C1 segment of cervical spinal cord (tissue), 14 donors: ENCODE measurements around the gene SCG3.
A peak's percentile ranks its signal among the peaks of the same experiment; 100 is the strongest.
"Not testable (repeated sequence)": the region's sequence is repeated elsewhere in the genome, so short reads cannot be mapped to it uniquely, and the experiment has no call there.

Source experiments
- DNase-seq, 14 donors: peaks; one replicate each; lab custom pipeline; 2025; lab: John Stamatoyannopoulos, UW

SCG3 gene

DNA sequence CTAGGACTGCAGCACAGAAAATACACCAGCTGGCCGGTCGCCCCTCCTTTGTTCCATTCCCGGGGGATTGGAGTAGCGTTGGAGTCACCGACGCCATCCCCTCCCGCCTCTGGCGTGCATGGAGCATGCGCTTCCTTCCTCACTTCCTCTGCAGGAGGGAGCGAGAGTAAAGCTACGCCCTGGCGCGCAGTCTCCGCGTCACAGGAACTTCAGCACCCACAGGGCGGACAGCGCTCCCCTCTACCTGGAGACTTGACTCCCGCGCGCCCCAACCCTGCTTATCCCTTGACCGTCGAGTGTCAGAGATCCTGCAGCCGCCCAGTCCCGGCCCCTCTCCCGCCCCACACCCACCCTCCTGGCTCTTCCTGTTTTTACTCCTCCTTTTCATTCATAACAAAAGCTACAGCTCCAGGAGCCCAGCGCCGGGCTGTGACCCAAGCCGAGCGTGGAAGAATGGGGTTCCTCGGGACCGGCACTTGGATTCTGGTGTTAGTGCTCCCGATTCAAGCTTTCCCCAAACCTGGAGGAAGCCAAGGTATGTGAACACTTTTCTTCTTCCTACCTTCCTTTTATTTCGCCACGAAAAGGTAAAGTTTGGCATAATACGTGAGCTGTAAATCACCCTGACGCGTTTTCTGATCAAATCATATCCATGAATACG is at the start of gene SCG3:
TSS of gene SCG3 (plus strand) at position 201 of the 661 bp plus-strand sequence. CDS start at position 454, 253 bp downstream.
- DNase-seq, result peak in 13 of 14 donors; percentile 15 to 87 (median 58)

DNA sequence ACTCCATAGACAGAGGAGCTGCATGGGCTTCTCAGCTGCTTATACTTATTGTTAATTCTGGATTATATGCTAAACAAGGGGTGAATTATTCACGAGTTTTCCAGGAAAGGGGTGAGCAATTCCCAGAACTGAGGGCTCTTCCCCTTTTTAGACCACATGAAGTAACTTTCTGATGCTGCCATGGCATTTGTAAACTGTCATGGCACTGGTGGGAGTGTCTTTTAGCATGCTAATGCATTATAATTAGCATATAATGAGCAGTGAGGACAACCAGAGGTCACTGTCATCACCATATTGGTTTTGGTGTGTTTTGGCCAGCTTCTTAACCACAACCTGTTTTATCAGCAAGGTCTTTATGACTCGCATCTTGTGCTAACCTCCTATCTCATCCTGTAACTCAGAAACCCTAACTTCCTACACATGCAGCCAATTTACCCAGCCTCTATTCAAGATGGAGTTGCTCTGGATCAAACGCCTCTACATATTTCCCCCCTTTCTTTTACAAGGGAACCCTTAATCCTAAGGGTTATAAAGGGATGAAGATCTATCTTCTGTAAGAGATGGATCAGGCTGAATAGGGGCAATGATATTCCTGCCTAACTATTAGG is 46.6 kb upstream of the SCG3 start:
- no peak for DNase-seq

DNA sequence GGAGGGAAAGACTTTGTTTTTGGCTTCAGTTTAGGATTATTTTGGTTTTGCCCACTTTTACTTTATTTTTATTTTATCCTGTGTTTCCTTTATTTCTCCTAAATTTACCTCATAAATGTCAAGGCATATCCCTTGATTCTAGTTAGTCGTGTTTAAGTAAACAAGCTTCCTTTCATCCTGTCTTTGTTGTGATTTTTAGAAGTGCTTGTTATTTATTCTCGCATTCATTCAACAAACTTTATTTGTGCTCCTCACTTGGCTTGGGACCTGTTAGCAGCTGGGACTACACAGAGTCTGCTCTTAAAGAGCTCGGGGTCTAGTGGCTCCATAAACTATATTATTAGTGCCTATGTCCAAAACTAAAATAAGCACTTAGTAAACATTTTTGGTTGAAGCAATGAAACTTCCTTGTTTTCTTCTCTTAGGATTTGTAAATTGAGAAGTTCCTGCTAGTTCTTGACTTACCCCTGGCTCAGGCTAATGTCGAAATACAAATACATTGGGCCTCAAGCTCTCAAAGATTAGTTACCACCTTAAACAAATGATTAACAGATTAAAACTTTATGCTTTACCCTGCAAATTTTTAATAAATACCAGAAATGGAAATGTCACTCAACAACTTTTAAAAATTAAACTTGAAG is 39.7 kb upstream of the SCG3 start:
- DNase-seq, result no peak

DNA sequence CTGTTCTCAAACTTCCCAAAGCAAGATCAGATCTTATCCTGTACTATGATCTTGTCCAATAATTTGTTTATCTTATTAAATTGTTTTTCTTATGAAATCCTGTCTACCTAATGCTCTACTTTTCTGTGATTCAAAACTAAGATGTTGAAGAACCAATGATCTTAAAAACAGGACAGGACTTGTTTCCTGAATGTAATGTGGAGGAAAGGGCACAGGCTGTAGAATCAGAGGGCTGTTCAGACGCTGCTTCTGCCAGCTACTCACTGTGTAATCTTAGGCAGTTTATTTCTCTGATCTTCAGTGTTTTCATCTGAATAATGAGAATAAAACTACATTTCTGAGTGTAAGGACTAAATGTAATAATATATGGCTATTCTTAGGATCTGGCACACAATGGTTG is 38.6 kb upstream of the SCG3 start:
- no peak for DNase-seq

DNA sequence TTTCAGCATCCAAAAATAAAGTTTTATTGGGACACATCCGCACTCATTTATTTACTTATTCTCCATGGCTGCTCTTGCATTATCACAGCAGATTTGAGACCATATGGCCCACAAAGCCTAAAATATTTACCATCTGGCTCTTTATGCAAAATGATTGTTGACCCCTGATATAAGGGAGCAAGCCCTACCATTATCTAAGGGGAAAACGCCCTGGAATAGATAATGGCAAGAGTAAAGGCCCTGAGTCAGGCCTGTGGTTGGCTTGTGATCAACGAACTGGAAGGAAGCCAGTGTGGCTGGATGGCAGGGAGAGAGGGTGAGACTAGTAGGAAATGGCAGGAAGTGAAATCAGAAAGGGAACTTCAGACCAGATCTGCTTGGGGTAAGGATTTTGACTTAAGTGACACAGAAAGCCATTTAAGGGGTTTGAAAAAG is 34.2 kb upstream of the SCG3 start:
- DNase-seq, result peak in 7 of 14 donors; percentile 3 to 27 (median 20)

DNA sequence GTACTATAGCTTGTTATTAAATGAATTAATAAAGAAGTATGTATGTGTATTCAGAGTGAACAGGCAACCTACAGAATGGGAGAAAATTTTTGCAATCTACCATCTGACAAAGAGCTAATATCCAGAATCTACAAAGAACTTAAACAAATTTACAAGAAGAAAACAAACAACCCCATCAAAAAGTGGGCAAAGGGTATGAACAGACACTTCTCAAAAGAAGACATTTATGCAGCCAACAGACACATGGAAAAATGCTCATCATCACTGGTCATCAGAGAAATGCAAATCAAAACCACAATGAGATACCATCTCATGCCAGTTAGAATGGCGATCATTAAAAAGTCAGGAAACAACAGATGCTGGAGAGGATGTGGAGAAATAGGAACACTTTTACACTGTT is 33.2 kb upstream of the SCG3 start:
- not testable (repeated sequence) for DNase-seq

DNA sequence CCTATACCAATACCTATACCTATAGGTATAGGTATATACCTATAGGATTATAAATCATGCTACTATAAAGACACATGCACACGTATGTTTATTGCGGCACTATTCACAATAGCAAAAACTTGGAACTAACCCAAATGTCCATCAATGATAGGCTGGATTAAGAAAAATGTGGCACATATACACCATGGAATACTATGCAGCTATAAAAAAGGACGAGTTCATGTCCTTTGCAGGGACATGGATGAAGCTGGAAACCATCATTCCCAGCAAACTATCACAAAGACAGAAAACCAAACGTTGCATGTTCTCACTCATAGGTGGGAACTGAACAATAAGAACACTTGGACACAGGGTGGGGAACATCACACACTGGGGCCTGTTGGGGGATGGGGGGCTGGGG is 32.7 kb upstream of the SCG3 start:
- DNase-seq, result not testable (repeated sequence)

DNA sequence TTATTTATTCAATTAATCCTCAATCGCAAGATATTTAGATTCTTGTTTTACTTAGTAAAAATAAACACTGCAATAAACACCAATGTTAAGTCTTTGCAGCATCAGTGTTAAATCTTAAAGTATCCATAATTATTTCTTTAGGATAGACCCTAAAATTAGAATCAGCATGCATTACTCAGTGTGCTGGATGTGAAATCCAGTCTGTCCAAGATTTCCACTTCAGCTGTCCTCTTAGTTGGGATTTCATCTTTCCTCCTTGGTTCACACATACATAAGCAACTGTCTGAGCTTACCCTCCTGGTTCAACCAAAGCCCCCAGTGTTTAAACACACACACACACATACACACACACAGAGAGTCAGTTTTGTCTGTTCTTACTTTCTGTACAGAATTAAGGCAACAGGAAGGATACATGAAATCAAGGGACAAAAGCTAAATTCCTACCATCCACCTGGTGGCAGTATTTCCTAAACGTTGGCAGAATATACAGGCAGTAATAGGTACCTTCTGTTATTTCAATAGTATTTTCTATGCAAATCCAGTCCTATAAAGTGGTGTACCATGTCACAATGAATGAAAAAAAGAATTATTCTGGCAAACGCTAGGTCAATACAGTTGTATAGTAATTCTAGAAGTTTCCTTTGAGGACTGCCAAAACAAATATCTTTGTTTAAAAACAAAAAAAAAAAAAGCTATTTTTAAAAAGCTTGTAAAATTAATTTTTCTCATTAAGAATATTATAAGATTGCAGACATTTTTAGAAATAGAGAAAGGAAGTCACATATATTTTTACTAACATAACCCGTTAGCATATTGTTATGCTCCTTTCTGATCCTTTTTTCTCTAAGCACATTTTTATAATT is 31.4 kb upstream of the SCG3 start:
- DNase-seq, result peak in 9 of 14 donors; percentile 0 to 47 (median 8)

DNA sequence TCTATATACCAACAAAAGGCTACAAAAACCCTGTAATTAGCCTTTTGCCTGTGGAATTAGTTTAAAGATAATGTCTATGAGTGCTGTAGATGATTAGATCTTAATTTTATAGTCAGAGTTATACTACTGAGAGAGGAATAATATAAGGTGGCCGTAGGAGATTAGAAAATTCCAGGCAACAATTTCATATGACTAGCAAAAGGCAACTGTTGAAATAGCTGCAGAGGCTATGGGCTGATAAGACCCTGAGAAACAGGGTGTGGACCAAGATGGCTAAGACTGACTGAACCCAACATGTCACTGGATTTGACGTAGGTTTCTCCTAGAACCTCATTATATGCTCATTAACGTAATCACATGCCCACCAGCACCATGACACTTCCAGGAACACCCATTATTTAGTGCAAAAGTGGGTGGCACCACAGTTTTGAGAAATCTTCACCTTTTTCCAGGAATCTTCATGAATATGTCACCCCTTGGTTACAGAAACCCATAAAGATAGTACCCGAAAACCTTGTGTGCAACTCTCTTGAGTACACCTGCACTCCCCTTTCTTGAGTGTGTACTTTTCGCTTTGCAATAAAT is 29.1 kb upstream of the SCG3 start:
- no peak for DNase-seq

DNA sequence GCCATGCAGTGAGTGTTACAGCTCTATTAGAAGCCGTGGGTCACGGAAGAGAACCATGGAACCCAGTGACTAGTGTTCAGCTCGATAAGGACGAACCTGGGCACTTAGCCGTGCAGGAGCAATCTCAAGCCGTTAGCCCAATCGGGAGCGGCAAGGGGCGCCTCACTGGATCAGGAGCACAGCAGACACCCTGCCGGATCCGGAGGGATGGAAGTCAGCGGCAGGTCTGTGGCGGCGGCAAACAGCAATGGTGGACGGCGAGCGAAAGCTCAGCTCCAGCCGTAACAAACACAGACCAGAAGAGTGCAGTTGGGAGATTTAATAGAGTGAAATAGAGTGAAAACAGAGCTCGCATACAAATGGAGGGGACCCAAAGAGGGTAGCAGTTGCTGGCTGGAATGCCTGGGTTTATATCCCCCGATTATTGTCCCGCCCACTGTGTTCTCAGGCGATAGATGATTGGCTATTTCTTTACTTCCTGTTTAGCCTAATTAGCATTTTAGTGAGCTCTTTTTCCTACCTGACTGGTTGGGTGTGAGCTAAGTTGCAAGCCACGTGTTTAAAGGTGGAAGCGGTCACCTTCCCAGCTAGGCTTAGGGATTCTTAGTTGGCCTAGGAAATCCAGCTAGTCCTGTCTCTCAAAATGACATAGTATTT is 25.8 kb upstream of the SCG3 start:
- not testable (repeated sequence) for DNase-seq

DNA sequence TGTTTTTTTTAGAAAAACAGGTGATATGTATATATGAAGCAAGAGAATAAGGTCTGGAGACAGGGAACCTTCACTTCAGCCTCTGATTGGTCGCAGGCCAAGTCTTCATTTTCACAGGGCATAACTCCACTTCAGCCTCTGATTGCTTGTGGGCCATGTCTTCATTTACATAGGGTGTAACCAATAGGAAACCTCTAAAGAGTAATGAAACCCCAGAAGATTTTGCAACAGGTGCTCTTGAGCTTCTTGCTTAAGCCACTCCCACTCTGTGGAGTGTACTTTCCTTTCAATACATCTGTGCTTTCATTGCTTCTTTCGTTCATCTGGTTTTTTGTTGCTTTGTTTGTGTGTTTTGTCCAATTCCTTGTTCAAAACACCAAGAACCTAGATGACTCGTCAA is 22.6 kb upstream of the SCG3 start:
- DNase-seq, result no peak

DNA sequence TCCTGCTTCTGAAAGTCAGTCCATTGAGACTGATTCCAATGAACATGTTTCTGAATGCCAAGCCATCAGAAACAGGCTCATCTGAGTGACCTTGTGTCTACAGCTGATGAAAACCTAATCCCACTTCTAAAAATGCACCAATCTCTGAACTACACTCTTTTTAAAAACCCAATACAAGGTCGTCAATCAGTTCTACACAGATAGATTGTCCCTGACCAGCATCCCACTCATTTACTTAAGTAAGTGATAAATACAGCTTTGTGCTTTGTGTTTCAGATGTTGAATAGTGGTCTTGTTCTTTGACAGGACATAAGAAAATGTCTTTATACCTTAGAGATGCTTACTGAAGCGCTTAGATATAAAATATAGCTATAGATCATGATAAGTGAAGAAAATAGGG is 20.2 kb upstream of the SCG3 start:
- no peak for DNase-seq

DNA sequence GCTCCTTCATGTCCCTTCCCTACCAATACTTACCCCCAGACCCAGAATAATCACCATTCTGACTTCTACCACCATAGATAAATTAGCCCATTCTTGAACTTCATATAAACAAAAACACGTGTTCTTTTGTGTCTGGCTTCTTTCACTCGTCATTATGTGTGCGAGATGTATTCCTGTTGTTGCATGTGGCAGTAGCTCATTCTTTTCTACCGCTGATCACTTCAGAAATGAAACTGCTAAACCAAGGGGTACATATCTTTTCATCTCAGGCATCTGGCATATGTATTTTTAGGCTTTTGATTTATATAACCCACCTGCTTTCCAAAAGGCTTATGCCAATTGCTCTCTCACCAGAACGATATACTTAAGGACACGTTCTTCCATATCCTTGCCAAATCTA is 13.8 kb upstream of the SCG3 start:
- no peak for DNase-seq

DNA sequence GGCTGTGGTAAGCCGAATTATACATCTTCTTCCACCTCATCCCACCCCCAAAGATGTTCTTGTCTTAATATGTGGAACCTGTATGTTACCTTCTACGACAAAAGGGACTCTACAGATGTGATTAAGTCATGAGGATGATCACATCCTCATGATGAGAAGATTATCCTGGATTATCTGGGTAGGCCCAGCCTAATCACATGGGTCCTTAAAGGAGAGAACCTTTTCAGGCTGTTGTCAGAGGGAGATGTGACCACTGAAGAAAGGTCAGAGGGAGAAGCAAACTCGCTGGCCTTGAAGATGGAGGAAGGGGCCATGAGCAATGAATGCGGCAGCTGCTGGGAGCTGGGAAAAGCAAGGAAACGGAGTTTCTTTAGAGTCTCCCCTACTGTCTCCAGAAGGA is 12.9 kb upstream of the SCG3 start:
- no peak for DNase-seq

DNA sequence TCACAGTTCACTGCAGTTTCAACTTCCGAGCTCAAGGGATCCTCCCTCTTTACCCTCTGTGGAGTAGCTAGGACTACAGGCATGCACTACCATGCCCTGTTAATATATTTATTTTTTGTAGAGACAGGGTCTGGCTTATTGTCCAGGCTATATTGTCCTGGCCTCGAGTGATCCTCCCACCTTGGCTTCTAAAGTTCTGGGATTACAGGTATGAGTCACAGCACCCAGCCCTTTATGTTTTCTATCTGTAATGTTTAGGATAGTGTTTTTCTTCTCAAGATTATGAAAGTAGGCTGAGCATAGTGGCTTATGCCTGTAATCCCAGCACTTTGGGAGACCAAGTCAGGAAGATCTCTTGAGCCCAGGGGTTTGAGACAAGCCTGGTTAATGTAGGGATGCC is 11.9 kb upstream of the SCG3 start:
- DNase-seq, result no peak

DNA sequence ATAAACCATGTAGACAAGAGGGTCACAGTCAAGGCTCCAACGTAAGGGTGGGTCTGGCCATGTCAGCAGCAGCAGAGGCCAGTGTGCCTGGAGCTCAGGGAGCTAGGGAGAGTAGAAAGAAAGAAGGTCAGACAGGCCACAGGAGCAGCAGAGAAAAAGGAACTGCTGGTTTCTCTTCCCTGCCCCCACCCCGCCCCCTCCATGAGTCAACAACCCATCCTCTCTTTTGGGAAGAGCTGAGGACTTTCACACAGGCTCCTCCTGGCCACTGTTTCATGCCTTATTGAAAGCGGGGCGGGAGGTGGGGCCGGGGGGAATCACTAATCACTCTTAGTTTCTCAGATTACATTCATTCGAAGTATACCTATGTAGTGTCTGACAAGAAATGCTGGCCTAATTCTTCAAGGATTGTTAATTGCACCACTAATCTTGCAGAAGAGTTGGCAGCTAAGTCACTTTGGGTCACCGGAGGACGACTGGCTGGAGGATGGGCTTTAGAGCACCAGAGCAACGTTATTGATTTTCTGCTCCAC is 9.1 kb upstream of the SCG3 start:
- DNase-seq, result peak in 6 of 14 donors; percentile 9 to 57 (median 12)

DNA sequence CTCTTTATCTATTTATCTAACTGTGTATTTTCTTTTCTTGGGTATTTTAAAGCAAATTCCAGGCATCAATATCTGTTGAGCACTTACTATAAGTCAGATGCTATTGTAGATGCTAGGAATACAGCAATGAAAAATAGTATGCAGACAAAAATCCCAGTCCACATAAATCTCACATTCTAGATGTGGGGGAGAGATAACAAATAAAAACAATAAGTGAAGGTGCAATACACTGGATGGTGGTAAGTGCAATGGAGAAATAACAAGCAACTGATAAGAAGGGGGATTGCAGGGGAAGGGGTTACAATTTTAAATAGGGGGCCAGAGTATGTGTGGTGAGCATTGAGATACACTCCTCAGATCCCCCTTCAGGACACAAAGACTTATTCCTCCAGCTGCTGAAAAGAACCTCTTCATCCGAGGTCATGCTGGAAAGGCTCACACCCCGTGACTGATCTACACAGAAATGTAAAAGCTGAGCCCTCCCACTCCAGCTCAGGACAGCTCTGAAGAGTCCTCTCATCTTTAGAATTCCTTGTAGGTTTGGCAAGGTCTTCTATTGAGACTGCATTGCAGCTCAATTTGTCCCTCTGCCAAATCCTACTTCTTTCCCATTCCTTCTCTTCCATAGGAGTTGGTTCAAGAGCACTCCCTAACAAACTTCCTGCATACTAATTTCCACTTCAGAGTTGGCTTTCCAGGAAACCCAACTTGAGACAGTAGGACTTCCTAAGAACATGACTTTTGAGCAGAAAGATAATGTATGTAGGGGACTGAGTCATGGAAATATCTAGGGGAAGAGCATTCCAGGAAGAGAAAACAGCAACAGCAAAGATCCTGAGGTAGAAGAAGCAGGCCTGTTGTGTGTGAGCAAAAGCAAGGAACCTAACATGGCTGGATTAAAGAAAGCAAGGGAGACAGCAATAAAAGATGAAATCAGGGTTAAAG is 8.1 kb upstream of the SCG3 start:
- no peak for DNase-seq

DNA sequence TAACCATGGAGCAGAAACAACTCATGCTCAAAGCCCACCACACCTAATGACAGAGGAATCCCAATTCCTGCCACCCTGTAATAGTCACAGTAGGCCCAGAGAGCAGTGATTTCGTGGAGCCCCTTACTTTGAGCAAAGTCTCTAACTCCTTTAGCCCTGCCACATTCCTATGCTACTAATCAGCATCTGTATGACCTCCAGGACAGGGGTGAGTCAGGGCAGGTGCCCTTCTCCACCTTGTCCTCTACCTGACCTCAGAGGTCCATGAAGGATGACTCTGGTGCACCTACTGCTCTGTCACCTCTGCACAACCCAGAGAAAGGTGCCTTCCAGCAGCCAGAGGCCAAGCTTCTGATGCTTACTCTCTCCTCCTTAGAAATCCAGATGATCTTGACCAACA is 6.1 kb upstream of the SCG3 start:
- no peak for DNase-seq

DNA sequence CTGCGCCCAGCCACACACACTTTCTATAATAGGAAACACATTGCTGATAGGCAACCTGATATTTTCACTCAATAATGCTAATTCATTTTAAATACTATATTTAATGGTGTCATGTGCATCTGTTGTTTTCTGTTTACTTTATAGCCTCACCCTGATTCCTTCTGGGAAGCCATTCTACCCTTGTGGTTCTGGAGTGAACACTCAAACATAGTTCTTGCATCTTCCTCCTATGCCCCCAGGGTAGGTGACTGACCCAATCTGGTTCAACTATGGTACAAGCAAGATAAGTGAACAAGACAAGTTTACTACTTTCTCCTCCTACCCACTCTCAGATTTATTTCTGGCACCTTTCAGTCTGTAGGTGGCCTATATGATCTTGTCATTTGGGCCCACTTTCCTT is 4.3 kb upstream of the SCG3 start:
- no peak for DNase-seq

DNA sequence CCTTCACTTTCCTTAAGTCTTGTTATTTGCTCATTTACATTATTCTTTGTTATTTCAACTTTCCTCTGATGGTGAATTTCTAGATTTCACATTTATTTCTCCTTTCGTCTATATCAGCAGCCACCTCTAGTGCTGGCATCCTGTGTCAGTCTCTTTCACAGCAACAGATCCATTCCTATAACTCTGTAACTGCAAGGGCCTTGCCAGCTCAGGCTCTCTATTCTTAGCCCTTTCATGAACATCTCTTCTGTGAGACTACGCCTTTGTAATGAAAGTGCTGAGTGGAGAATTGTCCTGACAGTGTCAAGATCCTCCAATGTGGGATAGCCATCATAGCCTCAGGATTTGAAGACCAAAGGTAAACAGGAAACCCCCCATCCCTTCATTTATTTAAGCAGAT is 3.9 kb upstream of the SCG3 start:
- DNase-seq, result no peak
